Caco-2 (cell line): ENCODE data around the gene VDR. TPM values are rescaled to one million over a fixed set of nuclear protein-coding genes. Genes with fewer than 3 reads are reported as not detected.
A peak's percentile ranks its signal among the peaks of the same experiment; 100 is the strongest.

Experiments
- BruUV-seq: library from RNA; stranded (reverse); fragments of 400-500 nt; replicated peaks from 2 replicates; lab custom pipeline; 2021; lab: Mats Ljungman, UMichigan
- CTCF ChIA-PET: fragments of 300-600 bp; sonication (Branson Sonifier 250); formaldehyde crosslinking; loops from one replicate; lab custom pipeline; 2022; ENCODE audit warnings: antibody characterized with exemption; lab: Charles Lee
- POLR2A ChIA-PET: fragments of 300-600 bp; sonication (Branson Sonifier 250); formaldehyde crosslinking; loops from one replicate; lab custom pipeline; 2022; ENCODE audit warnings: antibody characterized with exemption; lab: Charles Lee
- DNase-seq, 2 experiments: peaks; one replicate each; pipeline versions ENCODE4 v3.0.0 to v3.0.0-alpha.2; 2020 to 2022
- H3K27me3 ChIP-seq: replicated peaks from 2 replicates; pipeline ENCODE4 v1.6.0; 2011; ENCODE audit warnings: low read length; ENCODE audit not compliant: control insufficient read depth, insufficient read depth
- H3K36me3 ChIP-seq: 2 replicates; pipeline ENCODE4 v1.5.1; 2011; ENCODE audit warnings: low read length; ENCODE audit not compliant: control insufficient read depth, insufficient read depth
- H3K4me1 ChIP-seq: fragments of 250-450 bp; sonication (Bioruptor Pico); 2 replicates; pipeline ENCODE4 v1.5.1; 2020; ENCODE audit warnings: mild to moderate bottlenecking
- H3K4me3 ChIP-seq: 2 replicates; pipeline ENCODE4 v1.5.1; 2011; ENCODE audit warnings: low read depth, mild to moderate bottlenecking, control low read depth, low read length
- H3K9me3 ChIP-seq: fragments of 250-450 bp; sonication (Bioruptor Pico); 2 replicates; pipeline ENCODE4 v1.5.1; 2020; ENCODE audit warnings: mild to moderate bottlenecking, moderate library complexity
- H3K27ac Mint-ChIP-seq: one replicate; pipeline ENCODE4 v1.8.0; 2022; ENCODE audit warnings: mixed read lengths; ENCODE audit not compliant: unreplicated experiment
- H3K27me3 Mint-ChIP-seq: one replicate; pipeline ENCODE4 v1.8.0; 2022; ENCODE audit warnings: mixed read lengths; ENCODE audit not compliant: insufficient read depth, unreplicated experiment
- H3K36me3 Mint-ChIP-seq: one replicate; pipeline ENCODE4 v1.8.0; 2022; ENCODE audit warnings: mild to moderate bottlenecking, mixed read lengths; ENCODE audit not compliant: insufficient read depth, unreplicated experiment
- H3K4me1 Mint-ChIP-seq: one replicate; pipeline ENCODE4 v1.8.0; 2022; ENCODE audit warnings: low read depth, mixed read lengths; ENCODE audit not compliant: unreplicated experiment
- H3K4me3 Mint-ChIP-seq: one replicate; pipeline ENCODE4 v1.8.0; 2022; ENCODE audit warnings: mild to moderate bottlenecking, moderate library complexity, mixed read lengths; ENCODE audit not compliant: unreplicated experiment
- H3K9me3 Mint-ChIP-seq: one replicate; pipeline ENCODE4 v1.8.0; 2022; ENCODE audit warnings: mixed read lengths; ENCODE audit not compliant: unreplicated experiment
- CTCF ChIP-seq, 2 experiments: fragments of 200-600 bp in 1 of 2; IDR thresholded peaks; 1 replicate in 1 of 2; 2 replicates in 1 of 2; pipeline versions ENCODE4 v1.5.1 to v1.8.0; 2011 to 2022; ENCODE audit warnings: antibody characterized with exemption in 1 of 2, control low read depth in 1 of 2, inconsistent platforms in 1 of 2, low read depth in 1 of 2, low read length in 1 of 2, mild to moderate bottlenecking in 1 of 2, moderate library complexity in 1 of 2; ENCODE audit not compliant: insufficient read depth in 1 of 2, severe bottlenecking in 1 of 2, unreplicated experiment in 1 of 2
- intact Hi-C: fragments of 100-400 bp; cut with micrococcal nuclease; formaldehyde crosslinking; loops from one replicate; pipeline ENCODE4 v1.10.0; 2022; ENCODE audit not compliant: unreplicated experiment
- total RNA-seq: library from RNA; stranded (reverse); gene quantifications from 2 replicates; pipeline ENCODE4 v1.2.3, GENCODE V29; 2022

VDR gene
- total RNA-seq, 1 experiment from 2014 or later = 15.4 TPM

GRCh38 chr12:47850153-47851084 lies 54.4 kb downstream of the VDR start:
- peak; percentile 73 to 75 for DNase-seq
- intact Hi-C loops = no loop called here
- CTCF ChIA-PET = interaction anchor here (0.6 to 1.4 kb wide), 6 partner anchors 11 to 629 kb away, joined by 3 to 8 read pairs (median 4); partner anchors contain the start of genes TMEM106C and VDR
- peaks cover 10% of the 10 kb centered on the region for H3K36me3 Mint-ChIP-seq
- H3K4me3 ChIP-seq = no peak overlapping the region
- H3K4me3 Mint-ChIP-seq = no peak overlapping the region
- H3K9me3 ChIP-seq = no peaks in the 10 kb centered on the region
- H3K36me3 ChIP-seq = peaks cover 2% of the 10 kb centered on the region; the same call in 1 of the 2 replicates
- no peak for TF ChIP-seq CTCF (IDR thresholded peaks at IDR 0.05; ENCODE audit: insufficient read depth in 1 of 2, low read depth in 1 of 2, low read length in 1 of 2, severe bottlenecking in 1 of 2, unreplicated experiment in 1 of 2)
- H3K4me1 Mint-ChIP-seq = peaks cover 29% of the 10 kb centered on the region
- POLR2A ChIA-PET = no interaction called here
- H3K27ac Mint-ChIP-seq = peak overlapping the region; percentile 91
- no peaks in the 10 kb centered on the region for H3K27me3 ChIP-seq
- no TSS peak for BruUV-seq
- H3K27me3 Mint-ChIP-seq = no peaks in the 10 kb centered on the region
- no peaks in the 10 kb centered on the region for H3K9me3 Mint-ChIP-seq
- H3K4me1 ChIP-seq = peaks cover 18% of the 10 kb centered on the region

- H3K9me3 ChIP-seq = no peaks in the 10 kb centered on the region
- no TSS peak for BruUV-seq
- Mint-ChIP-seq H3K36me3 (peaks cover 10% of the 10 kb centered on the region), H3K27me3 (no peaks in the 10 kb centered on the region), H3K27ac (no peak overlapping the region), H3K4me3 (no peak overlapping the region), H3K4me1 (peaks cover 29% of the 10 kb centered on the region), H3K9me3 (no peaks in the 10 kb centered on the region)
- no peak for TF ChIP-seq CTCF (IDR thresholded peaks at IDR 0.05; ENCODE audit: insufficient read depth in 1 of 2, low read depth in 1 of 2, low read length in 1 of 2, severe bottlenecking in 1 of 2, unreplicated experiment in 1 of 2)
- no peak overlapping the region for H3K4me3 ChIP-seq
- no peak for DNase-seq
- peaks cover 18% of the 10 kb centered on the region for H3K4me1 ChIP-seq
- ChIA-PET CTCF (no interaction called here), POLR2A (no interaction called here)
- no peaks in the 10 kb centered on the region; the same call in 1 of the 2 replicates for H3K36me3 ChIP-seq
- H3K27me3 ChIP-seq = no peaks in the 10 kb centered on the region
- intact Hi-C loops = no loop called here
Measured at GRCh38 chr12:47849261-47849660, 55.5 kb downstream of the VDR start.

- no peaks in the 10 kb centered on the region; the same call in 1 of the 2 replicates for H3K36me3 ChIP-seq
- no peak for DNase-seq
- no peaks in the 10 kb centered on the region for H3K27me3 ChIP-seq
- no peaks in the 10 kb centered on the region for H3K27me3 Mint-ChIP-seq
- peaks cover 29% of the 10 kb centered on the region for H3K4me1 Mint-ChIP-seq
- H3K4me3 ChIP-seq = no peak overlapping the region
- H3K27ac Mint-ChIP-seq = no peak overlapping the region
- peaks cover 18% of the 10 kb centered on the region for H3K4me1 ChIP-seq
- no TSS peak for BruUV-seq
- POLR2A ChIA-PET = no interaction called here
- no peak overlapping the region for H3K4me3 Mint-ChIP-seq
- CTCF ChIA-PET = interaction anchor here (1.0 to 1.2 kb wide), 2 partner anchors 20 to 22 kb away, joined by 3 read pairs; no protein-coding TSS in a partner anchor
- H3K9me3 Mint-ChIP-seq = no peaks in the 10 kb centered on the region
- no peak for TF ChIP-seq CTCF (IDR thresholded peaks at IDR 0.05; ENCODE audit: insufficient read depth in 1 of 2, low read depth in 1 of 2, low read length in 1 of 2, severe bottlenecking in 1 of 2, unreplicated experiment in 1 of 2)
- H3K9me3 ChIP-seq = no peaks in the 10 kb centered on the region
- H3K36me3 Mint-ChIP-seq = peaks cover 10% of the 10 kb centered on the region
- intact Hi-C loops = no loop called here
Measured at GRCh38 chr12:47848853-47849252, 55.9 kb downstream of the VDR start.
